ENCODE results near the gene ISCU.

DNA sequence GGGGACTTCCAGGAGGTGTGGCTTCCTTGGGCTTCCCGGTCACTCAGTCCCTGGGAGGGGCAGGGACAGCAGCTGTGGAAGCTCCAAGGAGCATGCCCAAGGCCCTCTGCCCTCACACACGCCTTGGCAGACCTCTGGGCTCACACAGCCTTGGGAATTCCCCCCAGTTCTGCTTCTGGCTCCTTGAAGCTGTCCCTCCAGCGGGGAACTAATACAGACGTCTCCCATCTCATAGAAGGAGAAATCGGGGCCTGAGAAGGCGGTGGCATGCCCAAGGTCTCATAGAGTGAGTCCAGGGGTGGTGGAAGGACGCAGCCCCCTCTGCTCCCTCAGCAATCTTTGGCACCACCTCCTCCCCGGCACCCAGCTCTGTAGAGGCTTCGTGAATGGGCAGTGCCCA, 51.2 kb downstream of the ISCU start:
- no peak for TF ChIP-seq EZH2 (IDR thresholded peaks at IDR 0.05)
- TF ChIP-seq POLR2AphosphoS5 (IDR thresholded peaks at IDR 0.05; ENCODE audit: borderline replicate concordance, low read depth, low read length): no peak

Measured in SK-N-MC (cell line).